Gastrocnemius medialis (tissue), 4 donors: Measurements from ENCODE around the gene SP6.

Experiments
- CTCF ChIP-seq, 5 experiments: fragments of 450-650 bp in 3 of 5; fragments of 200-600 bp in 2 of 5; sonication (generic) in 2 of 5; IDR thresholded peaks in 4 of 5; conservative IDR thresholded peaks in 1 of 5; 1 replicate in 4 of 5; 2 replicates in 1 of 5; pipeline ENCODE4 v1.5.1; 2016 to 2019; ENCODE audit warnings: antibody characterized with exemption in 5 of 5, mild to moderate bottlenecking in 3 of 5, moderate library complexity in 3 of 5
- POLR2A ChIP-seq, 2 donors: fragments of 450-650 bp; IDR thresholded peaks; one replicate each; pipeline ENCODE4 v1.6.1; 2017; ENCODE audit warnings: antibody characterized with exemption in 2 of 2, mild to moderate bottlenecking in 2 of 2, moderate library complexity in 2 of 2

GRCh38 chr17:47883589-47884426 lies 32.8 kb upstream of the SP6 start:
- no peak for TF ChIP-seq CTCF (IDR thresholded peaks at IDR 0.05 in 4 of 5, conservative IDR thresholded peaks at IDR 0.05 in 1 of 5)
- TF ChIP-seq POLR2A (IDR thresholded peaks at IDR 0.05): no peak
